HK-2 (cell line): Measurements from ENCODE around the gene PIM3.

Experiments used
- DNase-seq: peaks from one replicate; pipeline ENCODE4 v3.0.0-alpha.2; 2018; ENCODE audit not compliant: unreplicated experiment

The PIM3 gene

GRCh38 chr22:49943405-49943765 is 17.2 kb upstream of the PIM3 start:
- DNase-seq: no peak

GRCh38 chr22:49943771-49944398 is 16.7 kb upstream of the PIM3 start:
- no peak for DNase-seq

- DNase-seq: no peak
Measured at GRCh38 chr22:49944399-49944891, 16.1 kb upstream of the PIM3 start.

GRCh38 chr22:49945042-49945794 is 15.4 kb upstream of the PIM3 start:
- DNase-seq: peak; percentile 75

GRCh38 chr22:49946612-49947295 is 13.8 kb upstream of the PIM3 start:
- DNase-seq: no peak

GRCh38 chr22:49947296-49947622 is 13.3 kb upstream of the PIM3 start:
- DNase-seq: no peak

GRCh38 chr22:49948116-49948957 is 12.2 kb upstream of the PIM3 start:
- no peak for DNase-seq

GRCh38 chr22:49948958-49949913 is 11.3 kb upstream of the PIM3 start:
- DNase-seq: no peak

GRCh38 chr22:49949914-49950292 is 10.7 kb upstream of the PIM3 start:
- no peak for DNase-seq

GRCh38 chr22:49950396-49950994 is 10.1 kb upstream of the PIM3 start:
- no peak for DNase-seq

GRCh38 chr22:49951000-49951677 is 9.4 kb upstream of the PIM3 start:
- DNase-seq: no peak

GRCh38 chr22:49951678-49951985 is 8.9 kb upstream of the PIM3 start:
- DNase-seq: no peak

GRCh38 chr22:49951986-49952896 is 8.3 kb upstream of the PIM3 start:
- peak; percentile 71 for DNase-seq

- no peak for DNase-seq
Measured at GRCh38 chr22:49953027-49953679, 7.4 kb upstream of the PIM3 start.

- no peak for DNase-seq
Measured at GRCh38 chr22:49953680-49954344, 6.8 kb upstream of the PIM3 start.

GRCh38 chr22:49954354-49954753 is 6.2 kb upstream of the PIM3 start:
- no peak for DNase-seq

GRCh38 chr22:49954991-49955580 is 5.5 kb upstream of the PIM3 start:
- DNase-seq: no peak
